HEK293T (cell line): Measurements from ENCODE around the gene ACVR1B.

Experiments
- CTCF ChIA-PET: fragments of 350-600 bp; formaldehyde crosslinking; extraction: SDS; loops from one replicate; lab custom pipeline; 2021; ENCODE audit warnings: antibody characterized with exemption, inconsistent platforms; lab: Yijun Ruan, JAX
- POLR2A ChIA-PET: fragments of 350-600 bp; formaldehyde crosslinking; extraction: SDS; loops from one replicate; lab custom pipeline; 2020; ENCODE audit warnings: antibody characterized with exemption, inconsistent platforms; lab: Yijun Ruan, JAX
- DNase-seq: peaks from one replicate; pipeline ENCODE4 v3.0.0; 2012; ENCODE audit warnings: mixed read lengths; ENCODE audit errors: extremely low spot score
- ARNT ChIP-seq: fragments of 450-650 bp; IDR thresholded peaks from 2 replicates; pipeline ENCODE4 v1.6.1; 2017; ENCODE audit warnings: mild to moderate bottlenecking
- BHLHE40 ChIP-seq: fragments of 450-650 bp; IDR thresholded peaks from 2 replicates; pipeline ENCODE4 v1.6.1; 2016; ENCODE audit warnings: mild to moderate bottlenecking, moderate library complexity, borderline replicate concordance
- CTBP1 ChIP-seq: fragments of 450-650 bp; IDR thresholded peaks from 2 replicates; pipeline ENCODE4 v1.6.1; 2016; ENCODE audit warnings: borderline replicate concordance
- ELF4 ChIP-seq: fragments of 450-650 bp; IDR thresholded peaks from 2 replicates; pipeline ENCODE4 v1.6.1; 2017; ENCODE audit warnings: antibody characterized with exemption
- FOXA1 ChIP-seq: fragments of 450-650 bp; IDR thresholded peaks from 2 replicates; pipeline ENCODE4 v1.6.1; 2016; ENCODE audit warnings: mild to moderate bottlenecking
- FOXK2 ChIP-seq: fragments of 450-650 bp; IDR thresholded peaks from 2 replicates; pipeline ENCODE4 v1.6.1; 2016; ENCODE audit warnings: mild to moderate bottlenecking
- FOXM1 ChIP-seq: fragments of 450-650 bp; IDR thresholded peaks from 2 replicates; pipeline ENCODE4 v1.6.1; 2017; ENCODE audit warnings: mild to moderate bottlenecking, borderline replicate concordance
- HDGF ChIP-seq: fragments of 450-650 bp; IDR thresholded peaks from 2 replicates; pipeline ENCODE4 v1.6.1; 2017; ENCODE audit warnings: antibody characterized with exemption, borderline replicate concordance
- L3MBTL2 ChIP-seq: fragments of 450-650 bp; conservative IDR thresholded peaks from 2 replicates; pipeline ENCODE4 v1.6.1; 2016; ENCODE audit warnings: mild to moderate bottlenecking
- LEF1 ChIP-seq: fragments of 450-650 bp; IDR thresholded peaks from 2 replicates; pipeline ENCODE4 v1.6.1; 2017; ENCODE audit warnings: mild to moderate bottlenecking, borderline replicate concordance
- NFRKB ChIP-seq: fragments of 450-650 bp; IDR thresholded peaks from 2 replicates; pipeline ENCODE4 v1.6.1; 2016; ENCODE audit warnings: mild to moderate bottlenecking, moderate library complexity
- PKNOX1 ChIP-seq: fragments of 450-650 bp; IDR thresholded peaks from 2 replicates; pipeline ENCODE4 v1.6.1; 2016
- SP1 ChIP-seq: fragments of 450-650 bp; IDR thresholded peaks from 2 replicates; pipeline ENCODE4 v1.6.1; 2017
- SUZ12 ChIP-seq: fragments of 450-650 bp; IDR thresholded peaks from 2 replicates; pipeline ENCODE4 v1.6.1; 2016; ENCODE audit warnings: mild to moderate bottlenecking
- TARDBP ChIP-seq: fragments of 450-650 bp; IDR thresholded peaks from 2 replicates; pipeline ENCODE4 v1.6.1; 2016
- ZNF384 ChIP-seq: fragments of 450-650 bp; IDR thresholded peaks from 2 replicates; pipeline ENCODE4 v1.6.1; 2016

Gene ACVR1B

GRCh38 chr12:51971679-51972421, 20.4 kb downstream of the ACVR1B start:
- POLR2A ChIA-PET, result no interaction called here
- CTCF ChIA-PET, result interaction anchor here (1.7 to 3.7 kb wide), 4 partner anchors 11 to 38 kb away, joined by 7 to 28 read pairs (median 11); no protein-coding TSS in a partner anchor
- no peak for DNase-seq
- TF ChIP-seq ELF4, result no peak
- no peak for TF ChIP-seq FOXM1
- TF ChIP-seq ARNT, result no peak
- no peak for TF ChIP-seq L3MBTL2
- no peak for TF ChIP-seq FOXK2
- no peak for TF ChIP-seq BHLHE40
- TF ChIP-seq ZNF384, result no peak
- TF ChIP-seq FOXA1, result no peak
- TF ChIP-seq CTBP1, result no peak
- no peak for TF ChIP-seq NFRKB
- TF ChIP-seq SP1, result no peak
- TF ChIP-seq PKNOX1, result no peak
- no peak for TF ChIP-seq HDGF

- DNase-seq, result no peak
- ChIA-PET CTCF (interaction anchor here (3.7 kb wide), 1 partner anchor 11 kb away, joined by 28 read pairs; no protein-coding TSS in a partner anchor), POLR2A (no interaction called here)
- no peak for TF ChIP-seq ARNT
- no peak for TF ChIP-seq CTBP1
- no peak for TF ChIP-seq BHLHE40
- TF ChIP-seq SUZ12, result no peak
These were observed 20.9 kb downstream of the ACVR1B start for GRCh38 chr12:51972422-51972812.

GRCh38 chr12:51972849-51973273, 21.4 kb downstream of the ACVR1B start:
- CTCF ChIA-PET, result interaction anchor here (3.7 kb wide), 1 partner anchor 12 kb away, joined by 28 read pairs; no protein-coding TSS in a partner anchor
- no peak for TF ChIP-seq NFRKB
- no peak for TF ChIP-seq BHLHE40
- no peak for TF ChIP-seq SUZ12
- no peak for TF ChIP-seq ARNT
- TF ChIP-seq TARDBP, result no peak
- no peak for TF ChIP-seq HDGF
- TF ChIP-seq LEF1, result no peak
- no peak for DNase-seq
- POLR2A ChIA-PET, result no interaction called here

- POLR2A ChIA-PET, result no interaction called here
- DNase-seq, result no peak
- CTCF ChIA-PET, result no interaction called here
- TF ChIP-seq HDGF, result no peak
- no peak for TF ChIP-seq LEF1
- TF ChIP-seq SP1, result no peak
These were observed 22.1 kb downstream of the ACVR1B start for GRCh38 chr12:51973560-51973959.

GRCh38 chr12:51974646-51975045, 23.1 kb downstream of the ACVR1B start:
- no peak for DNase-seq
- no peak for TF ChIP-seq ARNT
- ChIA-PET CTCF (interaction anchor here (0.6 kb wide), 1 partner anchor 17 kb away, joined by 3 read pairs; no protein-coding TSS in a partner anchor), POLR2A (no interaction called here)

GRCh38 chr12:51975196-51975595, 23.7 kb downstream of the ACVR1B start:
- CTCF ChIA-PET, result interaction anchor here (0.6 kb wide), 2 partner anchors 13 to 18 kb away, joined by 3 read pairs; no protein-coding TSS in a partner anchor

More at GRCh38 chr12:51975196-51975595, 23.7 kb downstream of the ACVR1B start:
- POLR2A ChIA-PET, result no interaction called here
- TF ChIP-seq L3MBTL2 (no peak), FOXK2 (no peak), ZNF384 (no peak), FOXM1 (no peak), ARNT (no peak), PKNOX1 (no peak), BHLHE40 (no peak), TARDBP (no peak), FOXA1 (no peak), SUZ12 (no peak), SP1 (no peak), LEF1 (no peak), CTBP1 (no peak), NFRKB (no peak), ELF4 (no peak), HDGF (no peak)
- DNase-seq, result no peak
